ENCODE results near the gene PRR18.

DNA sequence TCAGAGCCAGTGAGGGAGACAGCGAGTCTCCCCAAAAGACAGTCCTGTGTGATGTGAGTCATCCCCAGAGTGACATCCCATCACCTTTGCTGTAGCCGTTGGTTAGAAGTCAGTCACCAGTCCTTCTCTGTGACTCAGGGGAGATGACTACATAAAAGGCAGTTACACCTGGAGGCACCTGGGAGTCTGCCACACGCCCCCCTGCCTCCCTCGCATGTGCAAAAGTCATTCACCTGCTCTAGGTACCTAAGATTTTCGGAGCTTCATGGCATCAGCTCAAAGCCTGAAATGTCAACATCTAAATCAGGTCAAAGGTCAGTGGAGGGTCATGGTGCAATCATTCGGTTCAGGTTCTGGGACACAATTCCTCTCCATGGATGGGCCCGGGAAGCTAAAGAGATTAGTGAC lies 50.3 kb downstream of the PRR18 start:
- TF ChIP-seq, protein P1, sequence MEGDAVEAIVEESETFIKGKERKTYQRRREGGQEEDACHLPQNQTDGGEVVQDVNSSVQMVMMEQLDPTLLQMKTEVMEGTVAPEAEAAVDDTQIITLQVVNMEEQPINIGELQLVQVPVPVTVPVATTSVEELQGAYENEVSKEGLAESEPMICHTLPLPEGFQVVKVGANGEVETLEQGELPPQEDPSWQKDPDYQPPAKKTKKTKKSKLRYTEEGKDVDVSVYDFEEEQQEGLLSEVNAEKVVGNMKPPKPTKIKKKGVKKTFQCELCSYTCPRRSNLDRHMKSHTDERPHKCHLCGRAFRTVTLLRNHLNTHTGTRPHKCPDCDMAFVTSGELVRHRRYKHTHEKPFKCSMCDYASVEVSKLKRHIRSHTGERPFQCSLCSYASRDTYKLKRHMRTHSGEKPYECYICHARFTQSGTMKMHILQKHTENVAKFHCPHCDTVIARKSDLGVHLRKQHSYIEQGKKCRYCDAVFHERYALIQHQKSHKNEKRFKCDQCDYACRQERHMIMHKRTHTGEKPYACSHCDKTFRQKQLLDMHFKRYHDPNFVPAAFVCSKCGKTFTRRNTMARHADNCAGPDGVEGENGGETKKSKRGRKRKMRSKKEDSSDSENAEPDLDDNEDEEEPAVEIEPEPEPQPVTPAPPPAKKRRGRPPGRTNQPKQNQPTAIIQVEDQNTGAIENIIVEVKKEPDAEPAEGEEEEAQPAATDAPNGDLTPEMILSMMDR (conservative IDR thresholded peaks at IDR 0.05; ENCODE audit: low read depth, low read length), result no peak
- TF ChIP-seq EZH2 (IDR thresholded peaks at IDR 0.05; ENCODE audit: low read length, unreplicated experiment) (no peak), EZH2phosphoT487 (IDR thresholded peaks at IDR 0.05; ENCODE audit: borderline replicate concordance, low read length) (no peak)

Data from PC-3 (cell line).